ENCODE data around the gene LYSMD3.

LYSMD3 gene

GRCh38 chr5:90472783-90473395, 56.5 kb downstream of the LYSMD3 start:
- Histone ChIP-seq H3K9me3 (ENCODE audit: low read length) (no peaks in the 10 kb centered on the region), H3K9ac (ENCODE audit: low read length) (peak overlapping the region; percentile 65), H3K36me3 (ENCODE audit: insufficient read depth, low read length) (peaks cover 15% of the 10 kb centered on the region), H3K9me2 (ENCODE audit: low read depth, low read length) (no peaks in the 10 kb centered on the region), H2AFZ (ENCODE audit: low read length) (no peak overlapping the region), H3K4me2 (ENCODE audit: low read length) (peak overlapping the region; percentile 100), H3K79me2 (ENCODE audit: insufficient read depth, low read length) (peaks cover 8% of the 10 kb centered on the region; the same call in 1 of the 2 replicates), H3K4me1 (ENCODE audit: insufficient read depth, low read length, severe bottlenecking) (peaks cover 39% of the 10 kb centered on the region), H3F3A (ENCODE audit: insufficient read depth, low read length) (no peaks in the 10 kb centered on the region), H3K27ac (ENCODE audit: low read depth, low read length, poor library complexity, severe bottlenecking) (no peak overlapping the region), H3K27me3 (ENCODE audit: insufficient read depth, low read length) (no peaks in the 10 kb centered on the region), H4K20me1 (ENCODE audit: insufficient read depth, low read length) (no peaks in the 10 kb centered on the region), H3K4me3 (ENCODE audit: low read depth, low read length, poor library complexity, severe bottlenecking) (peak overlapping the region; percentile 65)
- TF ChIP-seq EZH2 (IDR thresholded peaks at IDR 0.05; ENCODE audit: borderline replicate concordance, low read length): no peak
- TF ChIP-seq CTCF (IDR thresholded peaks at IDR 0.05; ENCODE audit: low read length): no peak
